HEK293 (cell line): ENCODE results near the gene GSPT1.

Experiments
- CTCF ChIA-PET: fragments of 350-600 bp; formaldehyde crosslinking; extraction: SDS; loops from one replicate; lab custom pipeline; 2021; ENCODE audit warnings: antibody characterized with exemption; lab: Yijun Ruan, JAX
- POLR2A ChIA-PET: fragments of 300-600 bp; formaldehyde crosslinking; extraction: SDS; loops from one replicate; lab custom pipeline; 2020; ENCODE audit warnings: antibody characterized with exemption, inconsistent platforms; lab: Yijun Ruan, JAX
- H3K27ac ChIP-seq: fragments of 200-500 bp; sonication (Bioruptor generic); 2 replicates; pipeline ENCODE4 v1.5.1; 2014; ENCODE audit warnings: low read depth, low read length, control low read depth, inconsistent platforms; ENCODE audit errors: extremely low read depth
- H3K36me3 ChIP-seq, 2 experiments: fragments of 200-500 bp in 1 of 2; sonication (Bioruptor generic) in 1 of 2; 1 replicate in 1 of 2; 2 replicates in 1 of 2; pipeline ENCODE4 v1.5.1; 2014 to 2017; ENCODE audit warnings: inconsistent platforms in 2 of 2, low read length in 2 of 2; ENCODE audit not compliant: control insufficient read depth in 2 of 2, insufficient read depth in 1 of 2
- H3K4me1 ChIP-seq: fragments of 200-500 bp; sonication (Bioruptor generic); 2 replicates; pipeline ENCODE4 v1.5.1; 2014; ENCODE audit warnings: mild to moderate bottlenecking, low read length, inconsistent platforms; ENCODE audit not compliant: control insufficient read depth, insufficient read depth
- H3K4me3 ChIP-seq: 2 replicates; pipeline ENCODE4 v1.5.1; 2011; ENCODE audit warnings: low read depth, mild to moderate bottlenecking, control low read depth, low read length, moderate library complexity
- H3K9me3 ChIP-seq: fragments of 200-500 bp; sonication (Bioruptor generic); 2 replicates; pipeline ENCODE4 v1.5.1; 2014; ENCODE audit warnings: low read depth, low read length, inconsistent platforms; ENCODE audit not compliant: control insufficient read depth, insufficient read depth
- IKZF3 ChIP-seq: fragments of 450-650 bp; IDR thresholded peaks from 2 replicates; pipeline ENCODE4 v1.5.0; 2018; ENCODE audit warnings: missing biosample characterization, mild to moderate bottlenecking, missing genetic modification characterization, moderate library complexity
- KLF16 ChIP-seq: fragments of 450-650 bp; formaldehyde crosslinking; IDR thresholded peaks from 2 replicates; pipeline ENCODE4 v1.5.1; 2017; ENCODE audit warnings: missing biosample characterization, missing genetic modification characterization
- SP7 ChIP-seq: fragments of 450-650 bp; formaldehyde crosslinking; IDR thresholded peaks from 2 replicates; pipeline ENCODE4 v1.5.1; 2016; ENCODE audit warnings: missing biosample characterization, missing genetic modification characterization
- ZBTB1 ChIP-seq: fragments of 450-650 bp; formaldehyde crosslinking; IDR thresholded peaks from 2 replicates; pipeline ENCODE4 v1.5.1; 2016; ENCODE audit warnings: missing biosample characterization, missing genetic modification characterization
- ZBTB48 ChIP-seq: fragments of 450-650 bp; formaldehyde crosslinking; IDR thresholded peaks from 2 replicates; pipeline ENCODE4 v1.5.1; 2016; ENCODE audit warnings: missing biosample characterization, missing genetic modification characterization
- ZEB2 ChIP-seq: fragments of 450-650 bp; formaldehyde crosslinking; IDR thresholded peaks from 2 replicates; pipeline ENCODE4 v1.5.1; 2016; ENCODE audit warnings: missing biosample characterization, missing genetic modification characterization
- ZFHX2 ChIP-seq: fragments of 450-650 bp; formaldehyde crosslinking; conservative IDR thresholded peaks from 2 replicates; pipeline ENCODE4 v1.5.1; 2016; ENCODE audit warnings: missing biosample characterization, missing genetic modification characterization
- ZNF10 ChIP-seq: fragments of 450-650 bp; formaldehyde crosslinking; IDR thresholded peaks from 2 replicates; pipeline ENCODE4 v1.5.1; 2017; ENCODE audit warnings: missing biosample characterization, missing genetic modification characterization
- ZNF600 ChIP-seq: fragments of 450-650 bp; formaldehyde crosslinking; IDR thresholded peaks from 2 replicates; pipeline ENCODE4 v1.5.1; 2016; ENCODE audit warnings: missing biosample characterization, missing genetic modification characterization
- ZNF626 ChIP-seq: fragments of 450-650 bp; sonication (Bioruptor Pico); formaldehyde crosslinking; IDR thresholded peaks from 2 replicates; pipeline ENCODE4 v1.5.1; 2018; ENCODE audit warnings: missing biosample characterization, missing genetic modification characterization, inconsistent platforms
- ZNF76 ChIP-seq: fragments of 450-650 bp; formaldehyde crosslinking; IDR thresholded peaks from 2 replicates; pipeline ENCODE4; 2016; ENCODE audit warnings: low read depth, missing biosample characterization, missing genetic modification characterization, borderline replicate concordance
- ZNF791 ChIP-seq: fragments of 450-650 bp; formaldehyde crosslinking; IDR thresholded peaks from 2 replicates; pipeline ENCODE4 v1.5.1; 2016; ENCODE audit warnings: missing biosample characterization, missing genetic modification characterization
- TF ChIP-seq, protein P1 (sequence below): fragments of 450-650 bp; formaldehyde crosslinking; IDR thresholded peaks from 2 replicates; pipeline ENCODE4 v1.5.1; 2016; ENCODE audit warnings: missing biosample characterization, missing genetic modification characterization
- TF ChIP-seq, protein P2 (sequence below): fragments of 450-650 bp; formaldehyde crosslinking; optimal IDR thresholded peaks from 2 replicates; pipeline ENCODE3; 2016; ENCODE audit warnings: missing biosample characterization, mild to moderate bottlenecking, missing genetic modification characterization
- TF ChIP-seq, protein P3 (sequence below): fragments of 450-650 bp; formaldehyde crosslinking; conservative IDR thresholded peaks from 2 replicates; pipeline ENCODE4 v1.5.1; 2016; ENCODE audit warnings: low read depth, missing biosample characterization, missing genetic modification characterization
- TF ChIP-seq, protein P4 (sequence below): fragments of 450-650 bp; formaldehyde crosslinking; IDR thresholded peaks from 2 replicates; pipeline ENCODE4 v1.5.1; 2016; ENCODE audit warnings: missing biosample characterization, missing genetic modification characterization
- TF ChIP-seq, protein P5 (sequence below): fragments of 450-650 bp; formaldehyde crosslinking; IDR thresholded peaks from 2 replicates; pipeline ENCODE4 v1.5.1; 2016; ENCODE audit warnings: missing biosample characterization, missing genetic modification characterization
- TF ChIP-seq, protein P6 (sequence below): fragments of 450-650 bp; IDR thresholded peaks from 2 replicates; pipeline ENCODE4 v1.5.1; 2018; ENCODE audit warnings: missing biosample characterization, mild to moderate bottlenecking, missing genetic modification characterization

GSPT1 gene

DNA sequence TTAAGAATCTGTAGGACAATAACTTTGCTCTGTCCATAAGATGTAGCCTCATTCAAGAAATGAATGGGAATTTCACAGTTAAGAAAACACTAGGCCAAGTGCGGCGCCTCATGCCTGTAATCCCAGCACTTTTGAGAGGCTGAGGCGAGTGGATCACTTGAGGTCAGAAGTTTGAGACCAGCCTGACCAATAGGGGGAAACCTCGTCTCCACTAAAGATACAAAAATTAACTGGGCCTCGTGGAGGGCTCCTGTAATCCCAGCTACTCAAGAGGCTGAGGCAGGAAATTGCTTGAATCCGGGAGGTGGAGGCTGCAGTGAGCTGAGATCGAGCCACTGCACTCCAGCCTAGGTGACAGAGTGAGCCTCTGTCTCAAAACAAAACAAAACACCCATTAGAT is 44.6 kb downstream of the GSPT1 start (continued):
- TF ChIP-seq, protein P1, sequence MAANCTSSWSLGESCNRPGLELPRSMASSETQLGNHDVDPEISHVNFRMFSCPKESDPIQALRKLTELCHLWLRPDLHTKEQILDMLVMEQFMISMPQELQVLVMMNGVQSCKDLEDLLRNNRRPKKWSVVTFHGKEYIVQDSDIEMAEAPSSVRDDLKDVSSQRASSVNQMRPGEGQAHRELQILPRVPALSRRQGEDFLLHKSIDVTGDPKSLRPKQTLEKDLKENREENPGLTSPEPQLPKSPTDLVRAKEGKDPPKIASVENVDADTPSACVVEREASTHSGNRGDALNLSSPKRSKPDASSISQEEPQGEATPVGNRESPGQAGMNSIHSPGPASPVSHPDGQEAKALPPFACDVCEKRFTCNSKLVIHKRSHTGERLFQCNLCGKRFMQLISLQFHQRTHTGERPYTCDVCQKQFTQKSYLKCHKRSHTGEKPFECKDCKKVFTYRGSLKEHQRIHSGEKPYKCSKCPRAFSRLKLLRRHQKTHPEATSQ: no peak
- TF ChIP-seq, protein P2, sequence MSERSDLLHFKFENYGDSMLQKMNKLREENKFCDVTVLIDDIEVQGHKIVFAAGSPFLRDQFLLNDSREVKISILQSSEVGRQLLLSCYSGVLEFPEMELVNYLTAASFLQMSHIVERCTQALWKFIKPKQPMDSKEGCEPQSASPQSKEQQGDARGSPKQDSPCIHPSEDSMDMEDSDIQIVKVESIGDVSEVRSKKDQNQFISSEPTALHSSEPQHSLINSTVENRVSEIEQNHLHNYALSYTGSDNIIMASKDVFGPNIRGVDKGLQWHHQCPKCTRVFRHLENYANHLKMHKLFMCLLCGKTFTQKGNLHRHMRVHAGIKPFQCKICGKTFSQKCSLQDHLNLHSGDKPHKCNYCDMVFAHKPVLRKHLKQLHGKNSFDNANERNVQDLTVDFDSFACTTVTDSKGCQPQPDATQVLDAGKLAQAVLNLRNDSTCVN (tag by site-specific recombination): no peak

DNA sequence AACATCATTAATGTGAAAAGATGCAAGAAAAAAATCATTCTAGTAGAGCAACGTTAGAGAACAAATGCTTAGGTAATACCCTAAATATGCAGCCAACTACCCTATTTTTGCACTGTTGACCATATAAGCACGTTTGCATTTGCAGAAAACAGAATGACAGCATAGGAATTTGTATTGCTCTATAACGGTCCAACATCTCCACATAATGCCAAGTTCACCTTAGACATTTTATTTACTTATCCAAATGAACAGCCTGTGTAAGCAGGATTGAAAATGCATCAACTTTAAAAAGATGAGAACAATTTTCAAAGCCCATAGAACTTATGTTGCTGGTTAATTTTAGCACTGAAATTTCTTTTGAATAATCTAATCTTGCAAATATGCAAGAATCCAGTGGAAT is 45.4 kb downstream of the GSPT1 start:
- ChIA-PET CTCF (interaction anchor here (0.6 kb wide), 1 partner anchor 43 kb away, joined by 3 read pairs; no protein-coding TSS in a partner anchor), POLR2A (no interaction called here)
- Histone ChIP-seq H3K4me1 (peaks cover 14% of the 10 kb centered on the region), H3K4me3 (no peak overlapping the region), H3K27ac (no peak overlapping the region), H3K9me3 (no peaks in the 10 kb centered on the region), H3K36me3 (peaks cover 27 to 58% of the 10 kb centered on the region in 2 experiments)
- TF ChIP-seq ZEB2 (no peak), ZBTB1 (tag by site-specific recombination) (no peak), ZNF76 (no peak), IKZF3 (no peak), KLF16 (tag by site-specific recombination) (no peak), ZNF626 (tag by site-specific recombination) (no peak)
- TF ChIP-seq, protein P3, sequence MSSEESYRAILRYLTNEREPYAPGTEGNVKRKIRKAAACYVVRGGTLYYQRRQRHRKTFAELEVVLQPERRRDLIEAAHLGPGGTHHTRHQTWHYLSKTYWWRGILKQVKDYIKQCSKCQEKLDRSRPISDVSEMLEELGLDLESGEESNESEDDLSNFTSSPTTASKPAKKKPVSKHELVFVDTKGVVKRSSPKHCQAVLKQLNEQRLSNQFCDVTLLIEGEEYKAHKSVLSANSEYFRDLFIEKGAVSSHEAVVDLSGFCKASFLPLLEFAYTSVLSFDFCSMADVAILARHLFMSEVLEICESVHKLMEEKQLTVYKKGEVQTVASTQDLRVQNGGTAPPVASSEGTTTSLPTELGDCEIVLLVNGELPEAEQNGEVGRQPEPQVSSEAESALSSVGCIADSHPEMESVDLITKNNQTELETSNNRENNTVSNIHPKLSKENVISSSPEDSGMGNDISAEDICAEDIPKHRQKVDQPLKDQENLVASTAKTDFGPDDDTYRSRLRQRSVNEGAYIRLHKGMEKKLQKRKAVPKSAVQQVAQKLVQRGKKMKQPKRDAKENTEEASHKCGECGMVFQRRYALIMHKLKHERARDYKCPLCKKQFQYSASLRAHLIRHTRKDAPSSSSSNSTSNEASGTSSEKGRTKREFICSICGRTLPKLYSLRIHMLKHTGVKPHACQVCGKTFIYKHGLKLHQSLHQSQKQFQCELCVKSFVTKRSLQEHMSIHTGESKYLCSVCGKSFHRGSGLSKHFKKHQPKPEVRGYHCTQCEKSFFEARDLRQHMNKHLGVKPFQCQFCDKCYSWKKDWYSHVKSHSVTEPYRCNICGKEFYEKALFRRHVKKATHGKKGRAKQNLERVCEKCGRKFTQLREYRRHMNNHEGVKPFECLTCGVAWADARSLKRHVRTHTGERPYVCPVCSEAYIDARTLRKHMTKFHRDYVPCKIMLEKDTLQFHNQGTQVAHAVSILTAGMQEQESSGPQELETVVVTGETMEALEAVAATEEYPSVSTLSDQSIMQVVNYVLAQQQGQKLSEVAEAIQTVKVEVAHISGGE (tag by site-specific recombination): no peak
- TF ChIP-seq, protein P4, sequence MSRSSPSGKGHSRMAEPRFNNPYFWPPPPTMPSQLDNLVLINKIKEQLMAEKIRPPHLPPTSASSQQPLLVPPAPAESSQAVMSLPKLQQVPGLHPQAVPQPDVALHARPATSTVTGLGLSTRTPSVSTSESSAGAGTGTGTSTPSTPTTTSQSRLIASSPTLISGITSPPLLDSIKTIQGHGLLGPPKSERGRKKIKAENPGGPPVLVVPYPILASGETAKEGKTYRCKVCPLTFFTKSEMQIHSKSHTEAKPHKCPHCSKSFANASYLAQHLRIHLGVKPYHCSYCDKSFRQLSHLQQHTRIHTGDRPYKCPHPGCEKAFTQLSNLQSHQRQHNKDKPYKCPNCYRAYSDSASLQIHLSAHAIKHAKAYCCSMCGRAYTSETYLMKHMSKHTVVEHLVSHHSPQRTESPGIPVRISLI: no peak

DNA sequence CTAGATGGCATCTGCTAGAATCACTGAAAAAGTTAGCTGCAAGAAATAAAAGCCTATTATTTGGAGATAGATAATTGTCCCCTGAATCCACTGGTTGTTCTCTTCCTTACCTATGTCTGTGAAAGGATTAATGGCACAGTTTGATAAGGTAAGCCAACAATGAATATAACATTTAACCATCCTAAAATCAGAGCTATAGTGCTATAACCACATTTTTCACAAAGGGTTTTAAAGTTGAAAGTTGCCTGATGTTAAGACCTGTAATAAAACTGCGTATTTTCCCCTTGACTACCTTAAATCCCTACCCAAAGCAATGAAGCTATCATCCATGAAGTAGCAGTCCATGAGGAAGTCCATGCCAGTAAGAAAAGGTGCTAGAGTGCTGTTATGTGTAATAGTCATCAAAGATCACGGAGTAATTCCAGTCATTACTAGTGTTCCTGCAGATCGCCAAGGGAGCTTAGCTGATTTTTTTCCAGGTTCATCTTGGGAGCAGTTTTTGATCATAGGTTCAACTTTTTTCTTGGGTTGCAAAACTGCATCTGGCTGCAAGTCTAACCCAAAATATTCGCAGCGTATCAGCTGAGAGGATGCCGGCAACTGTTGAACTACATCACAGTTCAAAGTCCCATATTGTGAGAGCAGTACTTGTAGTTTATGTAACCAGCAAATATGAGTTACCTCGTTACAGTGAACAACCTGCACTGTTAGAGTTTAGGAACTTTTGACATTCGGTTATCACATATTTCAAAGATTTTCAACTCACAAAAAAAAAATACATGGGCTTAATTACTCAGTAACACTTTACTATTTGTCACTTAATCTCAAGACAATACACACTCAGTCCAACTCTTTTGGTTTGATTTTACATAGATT is 46.2 kb downstream of the GSPT1 start:
- CTCF ChIA-PET: interaction anchor here (1.3 kb wide), 1 partner anchor 199 kb away, joined by 5 read pairs; no protein-coding TSS in a partner anchor
- Histone ChIP-seq H3K9me3 (no peaks in the 10 kb centered on the region), H3K4me3 (no peak overlapping the region), H3K27ac (no peak overlapping the region), H3K36me3 (peaks cover 20 to 52% of the 10 kb centered on the region in 2 experiments), H3K4me1 (peaks cover 14% of the 10 kb centered on the region)
- POLR2A ChIA-PET: interaction anchor here (1.0 to 1.1 kb wide), 2 partner anchors 10 to 42 kb away, joined by 3 to 8 read pairs; no protein-coding TSS in a partner anchor
- TF ChIP-seq ZBTB48 (tag by site-specific recombination) (no peak), ZNF600 (0 out of 2 replicates have a peak, but pooled peaks have one; percentile 33), ZFHX2 (tag by site-specific recombination) (no peak), ZNF791 (tag by site-specific recombination) (no peak), ZNF10 (tag by site-specific recombination) (peak; percentile 74; the same call in 1 of the 2 replicates), SP7 (tag by site-specific recombination) (no peak)
- TF ChIP-seq, protein P5, sequence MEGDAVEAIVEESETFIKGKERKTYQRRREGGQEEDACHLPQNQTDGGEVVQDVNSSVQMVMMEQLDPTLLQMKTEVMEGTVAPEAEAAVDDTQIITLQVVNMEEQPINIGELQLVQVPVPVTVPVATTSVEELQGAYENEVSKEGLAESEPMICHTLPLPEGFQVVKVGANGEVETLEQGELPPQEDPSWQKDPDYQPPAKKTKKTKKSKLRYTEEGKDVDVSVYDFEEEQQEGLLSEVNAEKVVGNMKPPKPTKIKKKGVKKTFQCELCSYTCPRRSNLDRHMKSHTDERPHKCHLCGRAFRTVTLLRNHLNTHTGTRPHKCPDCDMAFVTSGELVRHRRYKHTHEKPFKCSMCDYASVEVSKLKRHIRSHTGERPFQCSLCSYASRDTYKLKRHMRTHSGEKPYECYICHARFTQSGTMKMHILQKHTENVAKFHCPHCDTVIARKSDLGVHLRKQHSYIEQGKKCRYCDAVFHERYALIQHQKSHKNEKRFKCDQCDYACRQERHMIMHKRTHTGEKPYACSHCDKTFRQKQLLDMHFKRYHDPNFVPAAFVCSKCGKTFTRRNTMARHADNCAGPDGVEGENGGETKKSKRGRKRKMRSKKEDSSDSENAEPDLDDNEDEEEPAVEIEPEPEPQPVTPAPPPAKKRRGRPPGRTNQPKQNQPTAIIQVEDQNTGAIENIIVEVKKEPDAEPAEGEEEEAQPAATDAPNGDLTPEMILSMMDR (tag by site-specific recombination): no peak
- TF ChIP-seq, protein P6, sequence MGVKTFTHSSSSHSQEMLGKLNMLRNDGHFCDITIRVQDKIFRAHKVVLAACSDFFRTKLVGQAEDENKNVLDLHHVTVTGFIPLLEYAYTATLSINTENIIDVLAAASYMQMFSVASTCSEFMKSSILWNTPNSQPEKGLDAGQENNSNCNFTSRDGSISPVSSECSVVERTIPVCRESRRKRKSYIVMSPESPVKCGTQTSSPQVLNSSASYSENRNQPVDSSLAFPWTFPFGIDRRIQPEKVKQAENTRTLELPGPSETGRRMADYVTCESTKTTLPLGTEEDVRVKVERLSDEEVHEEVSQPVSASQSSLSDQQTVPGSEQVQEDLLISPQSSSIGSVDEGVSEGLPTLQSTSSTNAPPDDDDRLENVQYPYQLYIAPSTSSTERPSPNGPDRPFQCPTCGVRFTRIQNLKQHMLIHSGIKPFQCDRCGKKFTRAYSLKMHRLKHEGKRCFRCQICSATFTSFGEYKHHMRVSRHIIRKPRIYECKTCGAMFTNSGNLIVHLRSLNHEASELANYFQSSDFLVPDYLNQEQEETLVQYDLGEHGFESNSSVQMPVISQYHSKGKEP: 0 out of 2 replicates have a peak, but pooled peaks have one; percentile 12
